ENCODE data around the gene TSPAN1. TPM values are rescaled to one million over a fixed set of nuclear protein-coding genes. Genes with fewer than 3 reads are reported as not detected.

Gene TSPAN1
- not detected in 2 replicates for total RNA-seq

GRCh38 chr1:46174448-46175231, at the start of gene TSPAN1:
TSPAN1 (plus strand) TSS chr1:46175087; CDS start chr1:46181108, 6,021 bp downstream.

DNA sequence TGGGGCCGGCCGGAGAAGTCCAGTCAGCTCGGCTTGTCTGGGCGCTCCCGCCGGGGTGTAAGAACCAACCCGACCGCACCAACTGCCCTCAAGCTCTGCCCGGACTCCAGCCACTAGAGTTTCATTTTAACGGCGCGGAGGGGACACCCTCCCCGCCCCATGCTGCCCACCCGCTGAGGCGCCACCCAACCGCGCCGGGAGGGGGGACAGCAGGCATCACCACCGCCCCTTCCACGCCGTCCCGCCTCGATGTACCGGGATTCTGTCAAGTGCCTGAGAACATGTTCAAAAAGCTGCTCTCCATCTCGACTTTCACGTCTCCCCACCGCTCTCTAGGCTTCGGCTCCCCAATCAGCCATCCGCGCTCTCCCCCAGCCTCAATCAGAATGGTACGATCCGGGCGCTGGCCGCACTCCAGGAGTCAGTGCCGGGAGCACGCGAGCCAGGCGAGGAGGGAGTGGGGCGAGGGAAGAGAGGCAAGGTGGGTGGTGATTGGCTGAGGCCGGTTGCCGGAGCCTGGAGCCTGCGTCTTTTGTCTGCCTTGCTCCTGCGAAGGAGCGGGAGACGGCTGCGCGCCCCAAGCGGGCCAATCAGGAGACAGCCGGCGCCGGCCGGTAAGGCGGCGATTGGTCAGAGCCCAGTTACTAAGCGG, 42.2 kb upstream of the TSPAN1 start, which contains the start of gene PIK3R3:
Gene PIK3R3, minus strand, starts transcription at position 101 of the 652 bp plus-strand sequence. CDS start 677 bp downstream, outside the sequence.

GRCh38 chr1:46176211-46176865, 1.5 kb downstream of the TSPAN1 start, which contains the start of gene P3R3URF:
P3R3URF (minus strand) TSS chr1:46176488; CDS start chr1:46176471, 17 bp downstream.

GRCh38 chr1:46197964-46198811, 23.3 kb downstream of the TSPAN1 start, which contains the start of gene POMGNT1:
POMGNT1 (minus strand) TSS chr1:46198434; CDS start chr1:46197821, 613 bp downstream.

Small RNA genes lying within 50 kb of the gene (small RNA-seq; reads per million reads assigned to genes)
- gene AL672043.1 = not detected

Other genes starting within 250 kb of the TSPAN1 start
- gene PIK3R3, start 42.5 kb upstream of the TSPAN1 start, total RNA-seq = 11.8 and 14.9 TPM in 2 replicates
- gene P3R3URF, start 1.4 kb downstream of the TSPAN1 start, total RNA-seq = not detected in 2 replicates
- 53.5 and 56.2 TPM in 2 replicates for gene POMGNT1, start 23.3 kb downstream of the TSPAN1 start, total RNA-seq
- 0.29 and 0.65 TPM in 2 replicates for gene LURAP1, start 28.2 kb downstream of the TSPAN1 start, total RNA-seq
- gene RAD54L, start 72.7 kb downstream of the TSPAN1 start, total RNA-seq = 2.0 and 5.3 TPM in 2 replicates
- gene LRRC41, start 128.5 kb downstream of the TSPAN1 start, total RNA-seq = 76.4 and 114 TPM in 2 replicates
- 330 and 414 TPM in 2 replicates for gene UQCRH, start 128.6 kb downstream of the TSPAN1 start, total RNA-seq
- 19.6 and 21.5 TPM in 2 replicates for gene NSUN4, start 165.7 kb downstream of the TSPAN1 start, total RNA-seq
- gene FAAH, start 219.2 kb downstream of the TSPAN1 start, total RNA-seq = 0.48 and 1.3 TPM in 2 replicates